ENCODE data around the gene NRXN3. TPM values are rescaled to one million over a fixed set of nuclear protein-coding genes. Genes with fewer than 3 reads are reported as not detected.

NRXN3 gene
- total RNA-seq, 4 donors from 2014 or later: 0.19 to 1.4 (median 0.40) TPM

DNA sequence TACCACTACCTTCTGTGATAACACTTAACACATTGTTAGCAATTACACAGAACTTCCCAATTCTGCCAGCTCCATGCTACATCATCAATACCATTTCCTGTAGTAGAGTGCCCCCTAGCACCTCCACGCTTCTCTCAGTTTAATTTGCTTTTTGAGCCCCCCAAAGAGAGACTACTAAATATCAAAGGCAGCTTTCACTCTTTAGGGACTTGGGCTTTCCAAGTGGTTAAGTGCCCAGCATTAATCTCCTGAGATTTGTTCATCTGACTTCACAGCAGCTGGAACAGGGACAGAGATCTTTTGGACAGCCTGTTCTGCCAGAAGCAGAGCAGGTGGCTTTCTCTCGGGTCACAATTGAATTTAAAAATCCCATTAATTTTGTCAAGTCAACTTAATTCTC, 1086.2 kb downstream of the NRXN3 start:
- TF ChIP-seq, protein P1, sequence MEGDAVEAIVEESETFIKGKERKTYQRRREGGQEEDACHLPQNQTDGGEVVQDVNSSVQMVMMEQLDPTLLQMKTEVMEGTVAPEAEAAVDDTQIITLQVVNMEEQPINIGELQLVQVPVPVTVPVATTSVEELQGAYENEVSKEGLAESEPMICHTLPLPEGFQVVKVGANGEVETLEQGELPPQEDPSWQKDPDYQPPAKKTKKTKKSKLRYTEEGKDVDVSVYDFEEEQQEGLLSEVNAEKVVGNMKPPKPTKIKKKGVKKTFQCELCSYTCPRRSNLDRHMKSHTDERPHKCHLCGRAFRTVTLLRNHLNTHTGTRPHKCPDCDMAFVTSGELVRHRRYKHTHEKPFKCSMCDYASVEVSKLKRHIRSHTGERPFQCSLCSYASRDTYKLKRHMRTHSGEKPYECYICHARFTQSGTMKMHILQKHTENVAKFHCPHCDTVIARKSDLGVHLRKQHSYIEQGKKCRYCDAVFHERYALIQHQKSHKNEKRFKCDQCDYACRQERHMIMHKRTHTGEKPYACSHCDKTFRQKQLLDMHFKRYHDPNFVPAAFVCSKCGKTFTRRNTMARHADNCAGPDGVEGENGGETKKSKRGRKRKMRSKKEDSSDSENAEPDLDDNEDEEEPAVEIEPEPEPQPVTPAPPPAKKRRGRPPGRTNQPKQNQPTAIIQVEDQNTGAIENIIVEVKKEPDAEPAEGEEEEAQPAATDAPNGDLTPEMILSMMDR (IDR thresholded peaks at IDR 0.05): no peak
- no peak for DNase-seq (ENCODE audit: low spot score)
- ATAC-seq (ENCODE audit: low FRiP score): no peak

- ATAC-seq (ENCODE audit: low FRiP score) (no peak), DNase-seq (ENCODE audit: low spot score) (no peak)
- TF ChIP-seq, protein P1 (IDR thresholded peaks at IDR 0.05): no peak
Measured at GRCh38 chr14:79260406-79260805, 1090.2 kb downstream of the NRXN3 start.

DNA sequence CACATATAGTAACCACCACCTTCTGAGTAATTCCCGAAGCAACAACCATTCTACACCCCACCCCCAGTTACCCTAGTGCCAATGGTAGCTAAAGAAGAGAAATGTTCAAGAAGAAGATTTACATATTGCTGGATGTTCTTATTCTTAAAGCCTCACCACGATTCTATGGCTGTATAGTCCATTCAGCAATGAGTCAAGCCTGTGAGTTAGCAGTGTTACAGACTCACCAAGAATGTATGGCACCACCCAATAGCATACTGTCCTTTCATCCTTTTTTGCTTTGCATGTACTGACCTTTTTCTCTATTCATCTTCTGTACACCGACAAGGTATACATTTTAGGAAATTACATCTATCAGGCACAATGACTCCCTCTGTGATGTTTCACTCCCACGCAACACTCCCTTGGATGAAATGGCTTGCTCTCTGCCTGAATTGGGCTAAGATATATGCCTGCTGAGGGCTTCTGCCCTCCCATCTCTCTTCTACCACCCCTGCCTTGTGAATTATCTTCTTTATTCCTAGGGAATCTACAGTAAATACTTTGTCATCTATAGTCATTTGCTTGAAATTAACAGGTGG, 1095.3 kb downstream of the NRXN3 start:
- no peak for ATAC-seq (ENCODE audit: low FRiP score)
- DNase-seq (ENCODE audit: low spot score): no peak
- TF ChIP-seq, protein P1 (IDR thresholded peaks at IDR 0.05): no peak

GRCh38 chr14:79270361-79270760, 1100.2 kb downstream of the NRXN3 start:
- ATAC-seq (ENCODE audit: low FRiP score) (no peak), DNase-seq (ENCODE audit: low spot score) (no peak)
- TF ChIP-seq, protein P1 (IDR thresholded peaks at IDR 0.05): no peak

DNA sequence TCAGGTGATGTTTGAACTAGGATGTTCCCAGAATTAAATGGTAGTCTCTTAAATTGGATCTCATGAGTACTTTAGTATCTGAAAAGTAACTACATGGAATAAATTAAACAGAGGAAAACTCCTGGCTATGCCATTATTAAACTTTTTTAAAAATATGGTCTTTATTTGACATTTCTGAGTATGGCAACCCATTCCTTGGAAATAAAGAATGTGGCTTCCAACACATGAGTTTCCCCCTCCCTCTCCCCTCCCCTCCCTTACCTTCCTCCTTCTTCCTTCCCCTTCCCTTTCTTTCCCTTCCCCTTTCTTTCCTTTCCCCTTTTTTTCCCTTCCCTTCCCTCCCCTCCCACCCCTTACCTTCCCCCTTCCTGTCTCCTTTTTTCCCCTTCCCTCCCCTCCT, 1100.9 kb downstream of the NRXN3 start:
- ATAC-seq (ENCODE audit: low FRiP score) (no peak), DNase-seq (ENCODE audit: low spot score) (no peak)
- TF ChIP-seq, protein P1 (IDR thresholded peaks at IDR 0.05): no peak

- no peak for ATAC-seq (ENCODE audit: low FRiP score)
- DNase-seq (ENCODE audit: low spot score): no peak
- TF ChIP-seq, protein P1 (IDR thresholded peaks at IDR 0.05): no peak
Measured at GRCh38 chr14:79274641-79275291, 1104.6 kb downstream of the NRXN3 start.

- ATAC-seq (ENCODE audit: low FRiP score): no peak
- TF ChIP-seq, protein P1 (IDR thresholded peaks at IDR 0.05): no peak
- no peak for DNase-seq (ENCODE audit: low spot score)
Measured at GRCh38 chr14:79275292-79275655, 1105.1 kb downstream of the NRXN3 start.

All from omental fat pad (tissue), 4 donors.